HG03571 (cell line): ENCODE data around the gene SPON2.

Source experiments
- ATAC-seq: cut with Tn5 transposase; IDR thresholded peaks from one replicate; pipeline ENCODE4 v1.9.1; 2021; ENCODE audit not compliant: unreplicated experiment

The SPON2 gene

DNA sequence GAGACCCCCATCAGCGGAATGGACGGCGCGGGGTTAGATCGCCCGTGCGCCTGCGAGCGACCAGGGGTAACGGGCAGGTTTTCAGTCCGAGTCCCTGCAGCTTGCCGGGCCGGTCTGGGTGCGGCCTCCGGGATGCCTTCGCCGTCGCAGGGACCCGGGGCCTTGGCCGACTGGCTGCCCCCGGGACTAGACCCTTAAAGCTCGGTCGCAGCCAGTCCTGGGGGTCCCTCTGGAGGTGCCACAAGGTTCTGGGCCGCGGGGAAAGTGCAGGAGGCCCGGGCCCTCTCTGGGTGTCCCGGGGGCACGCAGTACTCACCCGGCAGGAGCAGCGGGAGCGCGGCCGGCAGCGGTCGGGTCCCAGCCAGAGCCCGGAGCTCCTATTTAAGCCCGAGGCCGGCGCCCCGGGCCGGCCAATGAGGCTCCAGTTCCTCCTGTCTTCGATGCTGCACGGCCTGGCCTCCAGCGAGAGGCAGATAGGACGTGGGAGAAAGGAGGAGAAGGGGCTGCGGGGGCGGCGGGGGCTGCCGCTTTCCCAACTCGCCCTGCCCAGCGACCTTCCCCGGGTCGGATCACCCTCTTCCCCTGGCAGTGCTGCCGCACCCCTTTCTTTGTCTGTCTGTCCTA lies at the start of gene SPON2:
Gene SPON2, minus strand, starts transcription at position 356 of the 624 bp plus-strand sequence.
- ATAC-seq: no peak

DNA sequence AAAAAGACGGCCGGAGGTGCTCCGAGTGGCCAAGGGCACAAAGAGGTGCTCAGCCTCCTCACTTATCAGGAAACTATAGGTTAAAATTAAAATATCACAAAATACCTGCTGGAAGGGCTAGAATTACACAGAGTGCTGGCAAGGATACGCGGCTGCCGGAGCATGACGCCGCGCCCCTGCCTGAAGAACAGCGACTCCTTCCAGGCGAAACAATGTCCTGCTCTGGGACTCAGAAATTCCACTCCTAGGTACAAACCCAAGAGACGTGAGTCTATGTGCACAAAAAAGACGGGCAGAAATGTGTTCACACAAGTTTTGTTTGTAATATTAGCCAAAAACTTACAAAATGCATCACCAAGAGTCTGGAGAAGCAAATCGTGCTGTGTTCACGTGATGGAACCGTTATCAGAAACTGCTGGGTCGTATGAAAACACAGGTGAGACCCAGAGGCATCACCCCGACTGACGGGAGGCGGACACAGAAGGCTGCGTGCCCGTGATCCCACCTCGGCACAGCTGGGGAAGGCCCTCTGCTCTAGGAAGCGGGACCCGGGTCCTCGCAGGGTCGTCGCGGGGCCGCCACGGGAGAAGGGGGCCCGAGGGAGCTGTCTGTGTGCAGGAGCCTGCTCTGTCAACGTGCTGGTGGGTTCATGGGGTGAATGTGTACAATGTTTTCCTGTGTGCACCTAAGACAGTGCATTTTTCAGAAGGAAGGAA lies 48.9 kb upstream of the SPON2 start:
- ATAC-seq: no peak

DNA sequence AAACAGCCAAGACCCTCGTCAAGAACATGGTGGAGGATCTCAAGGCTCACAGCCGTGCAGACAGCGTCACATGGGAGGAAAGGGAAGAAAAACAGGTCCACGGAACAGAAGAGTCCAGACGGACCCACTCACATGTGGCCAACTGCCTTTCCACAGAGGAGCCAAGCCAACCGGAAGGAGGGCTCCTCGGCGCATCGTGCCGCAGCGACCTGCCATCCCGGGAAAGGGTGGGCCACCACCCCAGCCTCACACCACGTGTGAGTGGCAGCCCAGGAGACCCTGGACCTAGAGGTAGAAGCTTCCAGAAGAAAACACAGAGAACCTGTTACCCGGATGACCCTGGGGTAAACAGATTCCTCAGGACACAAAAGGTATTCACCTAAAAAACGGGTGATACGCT lies 48.2 kb upstream of the SPON2 start:
- no peak for ATAC-seq

GRCh38 chr4:1219566-1219950 lies 47.2 kb upstream of the SPON2 start:
- peak; percentile 4 for ATAC-seq

DNA sequence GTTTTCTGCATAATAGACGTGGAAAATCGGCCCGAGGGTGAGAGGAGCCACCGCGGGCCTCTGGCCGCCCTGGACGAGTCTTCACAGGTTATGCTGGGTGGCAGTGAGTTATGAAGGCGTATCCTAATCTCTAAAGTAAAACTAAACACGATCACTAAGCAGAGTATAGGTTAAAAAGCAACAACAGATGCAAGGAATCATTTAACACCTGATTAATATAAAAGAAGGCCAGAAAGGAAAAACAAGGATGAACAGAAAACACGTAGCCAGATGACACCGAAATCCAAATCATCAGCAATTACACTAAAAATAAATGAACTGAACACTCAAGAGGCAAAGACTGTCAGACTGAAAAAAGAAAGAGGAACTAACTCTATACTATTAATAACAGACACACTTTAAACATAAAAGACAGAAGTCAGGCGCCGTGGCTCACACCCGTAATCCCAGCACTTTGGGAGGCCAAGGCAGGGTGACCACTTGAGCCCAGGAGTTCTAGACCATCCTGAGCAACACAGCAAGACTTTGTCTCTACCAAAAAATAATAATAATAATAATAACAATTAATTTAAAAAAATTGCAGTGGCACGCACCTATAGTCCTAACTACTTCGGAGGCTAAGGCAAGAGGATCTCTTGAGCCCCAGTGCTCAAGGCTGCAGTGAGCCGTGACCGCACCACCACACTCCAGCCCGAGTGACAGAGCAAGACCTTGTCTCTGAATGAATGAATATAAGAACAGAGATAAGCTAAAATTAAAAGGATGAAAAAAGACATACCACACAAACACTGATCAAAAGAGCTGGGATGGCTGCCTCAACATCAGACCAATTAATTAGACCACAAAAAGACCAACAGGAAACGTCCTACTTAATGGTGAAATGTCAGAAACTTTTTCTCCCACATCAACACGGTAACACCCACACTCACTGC lies 46.5 kb upstream of the SPON2 start:
- ATAC-seq: peak; percentile 63

GRCh38 chr4:1217366-1217765 lies 45.0 kb upstream of the SPON2 start:
- ATAC-seq: no peak

DNA sequence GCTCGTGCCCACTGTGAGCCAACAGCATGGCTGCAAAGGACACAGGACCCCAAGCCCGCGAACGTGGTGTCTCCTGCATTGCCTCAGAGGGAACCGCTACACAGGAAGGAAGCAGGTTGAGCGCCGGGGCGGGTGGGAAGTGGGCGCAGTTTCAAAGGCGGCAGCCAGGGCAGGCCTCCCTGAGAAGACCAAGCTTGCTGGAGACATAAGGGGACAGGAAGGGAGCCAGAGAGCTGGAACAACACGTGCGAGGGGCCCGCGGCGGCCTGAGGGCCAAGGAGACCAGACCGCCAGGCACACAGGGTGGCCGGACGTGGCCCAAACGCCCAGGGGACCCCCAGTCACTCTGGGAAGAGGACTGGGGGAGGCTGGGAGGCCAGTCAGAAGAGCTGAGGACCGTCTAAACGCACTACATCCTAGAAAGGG lies 44.5 kb upstream of the SPON2 start:
- no peak for ATAC-seq

GRCh38 chr4:1216076-1216614 lies 43.8 kb upstream of the SPON2 start:
- ATAC-seq: no peak

DNA sequence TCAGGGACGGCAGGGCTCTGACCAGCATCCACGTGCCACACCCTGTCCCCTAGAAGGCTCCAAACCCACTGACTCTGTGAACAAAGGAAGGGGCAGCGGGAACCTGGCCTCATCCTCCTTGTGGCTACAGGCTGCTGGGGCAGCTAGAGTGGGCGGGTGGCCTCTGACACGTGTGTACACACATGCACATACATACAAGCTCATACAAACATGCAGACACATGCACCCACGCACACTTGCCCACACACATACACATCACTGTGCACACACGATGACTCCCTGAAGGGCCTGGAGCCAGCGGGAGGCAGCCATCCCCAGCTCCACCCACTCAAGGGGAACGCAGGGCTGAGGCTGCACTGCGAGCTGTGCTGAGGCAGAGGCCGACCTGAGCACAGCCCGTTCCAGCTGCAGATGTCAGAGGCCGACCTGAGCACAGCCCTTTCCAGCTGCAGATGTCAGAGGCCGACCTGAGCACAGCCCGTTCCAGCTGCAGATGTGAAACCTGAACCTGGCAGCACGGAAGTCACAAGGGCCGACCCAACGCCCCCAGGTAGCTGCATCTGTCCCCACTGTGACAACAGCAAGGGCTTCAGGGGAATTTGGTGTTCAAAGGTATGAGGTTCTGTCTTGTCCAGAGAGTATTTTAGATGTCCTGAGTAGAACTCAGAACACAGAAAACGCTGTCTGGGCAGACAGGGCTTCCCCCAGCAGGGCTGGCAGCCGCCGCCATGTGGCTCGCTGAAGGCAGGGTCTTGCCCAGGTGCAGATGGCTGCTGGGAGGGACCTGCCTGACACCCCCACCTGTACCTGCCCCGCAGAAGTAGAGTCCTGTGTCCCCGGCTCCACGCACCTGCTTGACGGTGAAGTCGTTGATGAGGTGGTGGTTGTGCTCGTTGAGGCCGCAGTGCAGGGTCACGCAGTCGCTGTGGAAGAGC lies 43.0 kb upstream of the SPON2 start:
- ATAC-seq: no peak

DNA sequence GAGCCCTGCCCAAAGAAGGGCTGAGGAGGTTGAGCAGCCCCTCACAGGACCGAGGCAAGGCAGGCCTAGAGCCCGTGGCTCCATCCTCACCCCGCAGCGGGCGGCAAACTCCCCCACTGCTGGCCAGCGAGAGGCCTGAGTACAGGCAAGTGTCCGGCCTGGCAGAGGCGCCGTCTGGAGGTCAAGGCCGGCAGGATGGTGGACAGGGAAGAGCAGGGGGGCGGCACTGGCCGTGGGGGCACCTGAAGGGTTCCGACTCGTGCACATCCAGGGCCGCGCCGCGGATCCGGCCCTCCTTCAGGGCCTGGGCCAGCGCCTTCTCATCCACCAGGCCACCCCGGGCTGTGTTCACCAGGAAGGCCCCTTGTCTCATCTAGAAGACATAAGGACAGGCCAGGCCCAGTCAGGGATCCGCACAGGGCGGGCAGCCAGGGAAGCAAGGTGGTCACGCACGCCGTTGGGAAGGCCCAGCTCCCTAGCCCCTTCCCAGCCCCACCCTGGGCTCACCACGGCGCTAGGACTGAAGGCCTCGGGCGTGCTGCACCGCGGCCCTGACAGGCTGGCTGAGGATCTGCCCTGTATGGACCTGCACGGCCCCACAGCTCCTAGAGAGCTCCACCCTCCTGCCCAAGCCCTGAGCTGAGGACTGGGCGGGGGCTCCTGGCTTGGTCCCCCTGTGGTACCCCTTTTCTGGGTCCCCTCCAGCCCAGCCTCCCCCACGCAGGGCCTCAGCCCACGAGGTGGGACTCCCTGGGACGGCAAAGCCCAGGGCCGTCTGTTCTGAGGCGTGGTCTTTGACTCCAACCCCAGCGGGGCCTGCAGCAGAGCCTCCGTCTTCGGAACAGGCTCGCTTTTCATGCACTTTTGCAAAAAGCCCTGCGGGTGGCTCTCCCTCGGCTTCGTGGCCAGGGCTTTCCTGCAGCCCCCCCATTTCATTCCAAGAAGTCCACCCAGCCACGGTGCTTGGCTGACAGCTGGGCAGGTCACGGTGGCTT lies 42.0 kb upstream of the SPON2 start:
- no peak for ATAC-seq

DNA sequence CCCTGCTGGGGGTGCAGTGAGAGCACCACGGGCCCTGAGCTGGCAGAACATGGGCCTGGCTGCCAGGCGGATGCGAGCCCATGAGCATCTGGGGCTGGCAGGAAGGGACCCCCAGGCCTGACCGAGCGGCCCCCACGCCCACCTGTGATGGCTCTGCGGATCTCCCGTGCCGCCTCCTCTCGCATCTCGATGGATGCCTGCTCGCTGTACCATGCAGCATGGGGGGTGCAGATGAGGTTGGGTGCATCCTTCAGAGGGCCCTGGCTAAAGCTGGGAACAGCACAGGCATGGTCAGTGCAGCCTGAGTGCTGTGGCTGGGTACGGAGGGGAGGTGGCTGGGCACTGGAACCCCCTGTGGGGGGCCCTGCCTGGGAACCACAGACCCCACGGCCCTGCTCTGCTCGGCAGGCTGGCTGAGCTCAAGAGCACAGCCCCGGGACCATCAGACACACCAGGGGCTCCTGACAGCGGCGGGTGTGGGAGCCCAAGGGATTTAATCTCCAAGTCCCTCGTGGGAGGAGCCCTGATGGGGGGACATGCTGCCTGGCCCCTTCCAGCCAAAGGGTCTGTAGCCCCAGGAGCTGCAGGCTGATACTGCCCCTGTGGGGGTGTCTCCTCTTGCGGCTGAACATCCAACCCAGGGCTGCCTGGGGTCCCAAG lies 41.1 kb upstream of the SPON2 start:
- no peak for ATAC-seq

GRCh38 chr4:1212546-1213335 lies 40.4 kb upstream of the SPON2 start:
- ATAC-seq: no peak

GRCh38 chr4:1211891-1212545 lies 39.6 kb upstream of the SPON2 start:
- ATAC-seq: no peak

DNA sequence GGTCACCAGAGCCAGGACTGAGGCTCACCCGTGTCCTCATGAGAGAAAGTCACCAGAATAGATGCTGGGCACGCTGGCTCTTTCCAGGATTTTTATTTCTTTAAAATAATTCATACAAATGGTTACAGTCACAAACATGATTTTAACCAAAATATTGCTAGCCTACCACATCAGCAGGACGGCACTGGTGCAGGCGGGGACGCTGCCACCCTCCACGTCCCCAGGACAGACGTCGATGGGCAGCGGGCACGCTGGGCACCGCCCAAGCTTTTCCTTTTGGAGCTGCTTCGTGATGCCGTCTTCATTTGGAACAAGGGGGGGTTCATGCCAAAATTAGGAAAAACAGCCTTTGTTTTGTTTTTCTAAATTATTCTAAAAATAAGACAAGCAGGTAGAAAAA lies 39.0 kb upstream of the SPON2 start:
- no peak for ATAC-seq

DNA sequence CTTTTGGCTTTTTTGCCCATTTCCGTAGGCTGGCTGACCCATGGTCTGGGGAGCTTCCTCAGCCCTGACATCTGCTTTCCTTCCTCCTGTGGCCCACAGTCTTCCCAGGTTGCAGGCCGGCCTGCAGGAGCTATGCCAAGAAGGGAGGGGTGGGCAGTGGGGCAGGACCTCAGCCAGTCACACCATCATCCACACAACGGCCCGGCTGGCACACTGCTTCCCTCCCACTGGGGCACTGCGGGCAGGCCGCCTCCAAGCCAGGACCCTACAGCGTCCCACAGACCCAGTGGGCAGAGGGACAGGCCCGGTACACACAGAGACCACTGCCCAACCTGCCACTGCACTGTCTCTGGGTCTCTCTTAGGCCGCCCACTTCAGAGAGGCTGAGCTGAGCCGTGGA lies 38.6 kb upstream of the SPON2 start:
- no peak for ATAC-seq

- ATAC-seq: no peak
Measured at GRCh38 chr4:1210241-1210841, 38.0 kb upstream of the SPON2 start.

GRCh38 chr4:1209821-1210220 lies 37.4 kb upstream of the SPON2 start:
- no peak for ATAC-seq
